D341Med (cell line): ENCODE results near the gene IQSEC3.
"Not testable (repeated sequence)": the region's sequence is repeated elsewhere in the genome, so short reads cannot be mapped to it uniquely, and the experiment has no call there.

Source experiments
- DNase-seq: peaks from one replicate; pipeline ENCODE4 v3.0.0; 2012; ENCODE audit warnings: low spot score

The IQSEC3 gene

DNA sequence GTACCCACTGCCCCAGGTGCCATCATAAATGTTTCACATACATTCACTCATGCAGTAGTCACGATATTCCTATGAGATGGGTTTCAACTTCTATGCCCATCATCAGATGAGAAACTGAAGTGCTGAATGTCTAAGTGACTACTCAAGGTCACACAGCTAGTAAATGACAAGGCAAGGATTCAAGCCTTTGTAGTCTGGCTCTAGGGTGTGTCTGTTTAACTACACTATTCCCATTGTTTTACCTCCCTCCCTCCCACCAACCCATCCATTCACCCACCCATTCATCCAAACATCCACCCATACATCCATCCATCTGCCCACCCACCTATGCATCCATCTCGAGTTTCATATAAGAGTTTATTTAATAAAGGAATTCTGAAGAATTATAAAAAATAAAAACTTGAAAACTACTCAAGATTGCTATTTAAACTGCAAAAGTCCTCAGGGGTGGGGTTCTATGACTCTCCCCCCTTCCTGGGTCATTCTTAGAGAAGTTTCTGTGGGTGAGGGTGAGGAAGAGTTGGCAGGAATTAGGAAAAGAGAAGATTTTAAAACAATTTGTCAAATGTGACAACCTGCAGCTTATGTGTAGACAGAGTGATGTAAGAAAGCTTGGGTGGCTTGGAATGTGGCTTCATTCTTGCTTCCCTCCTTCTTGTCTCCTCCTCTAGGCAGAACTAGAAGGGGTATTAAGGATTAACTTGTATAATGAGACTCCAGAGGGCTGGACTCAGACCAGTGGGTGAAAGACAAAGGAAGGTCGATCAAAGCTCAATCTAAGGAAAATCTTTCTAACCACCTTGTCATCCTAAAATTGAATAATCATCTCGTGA, 13.4 kb upstream of the IQSEC3 start:
- not testable (repeated sequence) for DNase-seq

DNA sequence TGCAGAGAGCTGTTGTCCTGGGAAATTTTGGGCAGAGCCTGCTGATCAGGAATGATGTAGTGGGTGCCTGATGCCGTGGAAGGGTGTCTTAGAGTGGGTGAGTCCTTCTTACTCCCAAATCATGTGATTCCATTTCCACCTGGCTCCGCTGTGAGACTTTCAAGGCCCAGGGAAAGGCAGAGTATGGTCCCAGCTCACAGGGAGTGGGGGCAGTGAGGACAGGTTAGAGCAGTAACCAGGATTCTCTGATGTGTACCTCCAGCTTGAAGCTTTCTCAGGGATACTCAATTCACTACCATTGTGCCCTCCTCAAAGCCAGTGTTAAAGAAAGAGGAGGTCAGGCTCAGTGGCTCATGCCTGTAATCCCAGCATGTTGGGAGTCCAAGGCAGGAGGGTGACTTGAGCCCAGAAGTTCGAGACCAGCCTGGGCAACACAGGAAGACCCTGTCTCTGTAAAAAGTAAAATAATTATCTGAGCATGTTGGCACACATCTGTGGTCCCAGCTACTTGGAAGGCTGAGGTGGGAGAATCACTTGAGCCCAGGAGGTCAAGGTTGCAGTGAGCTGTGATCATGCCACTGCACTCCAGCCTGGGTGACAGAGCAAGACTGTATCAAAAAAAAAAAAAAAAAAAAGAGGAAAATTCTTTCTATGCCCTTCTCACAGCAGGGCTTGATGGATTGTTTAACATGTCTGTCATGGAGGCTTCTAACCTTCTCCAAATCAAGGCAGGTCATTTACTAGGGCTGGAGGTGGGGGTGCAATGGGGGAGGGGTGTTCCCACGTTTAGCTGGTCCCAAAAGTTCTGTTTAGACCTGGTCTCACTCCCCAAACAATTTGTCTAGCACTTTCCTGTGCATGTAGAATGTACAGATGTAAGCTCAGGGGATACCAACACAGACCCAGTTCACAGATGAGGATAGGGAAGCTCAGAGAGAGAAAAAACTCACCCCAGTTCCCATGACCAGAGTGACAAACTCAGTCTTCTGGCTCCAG, 12.5 kb upstream of the IQSEC3 start:
- DNase-seq = peak; percentile 50

DNA sequence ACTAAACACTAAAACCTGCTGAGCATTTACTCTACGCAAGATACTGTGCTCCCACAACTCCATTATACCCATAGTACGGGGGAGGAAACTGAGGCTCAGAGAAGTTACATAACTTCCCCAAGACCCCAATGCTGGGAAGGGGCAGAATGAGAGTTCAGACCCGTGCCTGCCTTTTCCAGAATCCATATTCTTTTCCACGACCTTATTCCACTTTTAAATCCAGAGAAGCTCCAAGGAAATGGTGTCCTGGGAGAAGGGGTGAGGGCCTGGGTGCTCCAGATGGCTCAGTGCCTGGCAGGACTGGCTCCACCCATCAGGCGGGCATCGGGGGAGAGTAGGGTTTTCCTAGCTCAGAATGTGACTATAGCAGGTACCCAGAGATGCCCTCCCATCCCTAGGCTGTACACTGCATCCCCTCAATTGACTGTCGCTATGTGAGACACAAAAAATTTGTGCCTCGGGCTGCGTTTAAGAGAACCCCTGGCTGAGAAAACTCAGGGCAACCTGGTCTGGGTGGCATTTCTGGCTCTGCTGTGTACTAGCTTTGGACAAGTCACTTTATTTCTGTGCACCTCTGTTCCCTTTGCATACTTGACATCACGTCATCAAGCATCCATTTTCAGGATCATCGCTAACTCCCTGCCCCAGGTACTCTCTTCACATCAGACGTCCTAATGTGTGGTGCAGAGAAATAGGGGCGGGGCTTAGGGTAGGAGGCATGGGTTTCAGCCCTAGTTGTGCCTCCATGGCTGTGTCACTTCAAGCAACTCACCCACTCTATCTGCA, 11.6 kb upstream of the IQSEC3 start:
- peak; percentile 59 for DNase-seq

- no peak for DNase-seq
These were observed 9.8 kb upstream of the IQSEC3 start for GRCh38 chr12:56683-57346.

- no peak for DNase-seq
These were observed 9.0 kb upstream of the IQSEC3 start for GRCh38 chr12:57539-57938.

DNA sequence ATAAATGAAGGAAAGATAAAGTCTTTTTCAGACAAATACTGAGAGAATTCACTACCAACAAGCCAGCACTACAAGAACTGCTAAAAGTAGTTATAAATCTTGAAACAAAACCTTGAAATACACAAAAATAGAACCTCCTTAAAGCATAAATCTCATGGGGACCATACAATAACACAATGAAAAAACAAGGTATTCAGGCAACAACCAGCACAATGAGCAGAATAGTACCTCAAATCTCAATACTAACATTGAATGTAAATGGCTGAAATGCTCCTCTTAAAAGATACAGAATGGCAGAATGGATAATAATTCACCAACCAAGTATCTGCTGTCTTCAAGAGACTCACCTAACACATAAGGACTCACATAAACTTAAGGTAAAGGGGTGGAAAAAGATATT, 7.7 kb upstream of the IQSEC3 start:
- no peak for DNase-seq

DNA sequence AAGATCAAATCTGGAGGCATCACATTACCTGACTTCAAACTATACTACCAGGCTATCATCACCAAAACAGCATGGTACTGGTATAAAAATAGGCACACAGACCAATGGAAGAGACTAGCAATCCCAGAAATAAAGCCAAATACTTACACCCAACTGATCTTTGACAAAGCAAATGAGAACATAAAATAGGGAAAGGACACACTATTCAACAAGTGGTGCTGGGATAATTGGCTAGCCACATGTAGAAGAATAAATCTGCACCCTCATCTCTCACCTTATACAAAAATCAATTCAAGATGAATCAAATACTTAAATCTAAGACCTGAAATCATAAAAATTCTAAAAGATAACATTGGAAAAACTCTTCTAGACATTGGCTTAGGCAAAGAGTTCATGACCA, 4.7 kb upstream of the IQSEC3 start:
- DNase-seq = not testable (repeated sequence)

- DNase-seq = not testable (repeated sequence)
These were observed 990 bp upstream of the IQSEC3 start for GRCh38 chr12:65491-66063.

DNA sequence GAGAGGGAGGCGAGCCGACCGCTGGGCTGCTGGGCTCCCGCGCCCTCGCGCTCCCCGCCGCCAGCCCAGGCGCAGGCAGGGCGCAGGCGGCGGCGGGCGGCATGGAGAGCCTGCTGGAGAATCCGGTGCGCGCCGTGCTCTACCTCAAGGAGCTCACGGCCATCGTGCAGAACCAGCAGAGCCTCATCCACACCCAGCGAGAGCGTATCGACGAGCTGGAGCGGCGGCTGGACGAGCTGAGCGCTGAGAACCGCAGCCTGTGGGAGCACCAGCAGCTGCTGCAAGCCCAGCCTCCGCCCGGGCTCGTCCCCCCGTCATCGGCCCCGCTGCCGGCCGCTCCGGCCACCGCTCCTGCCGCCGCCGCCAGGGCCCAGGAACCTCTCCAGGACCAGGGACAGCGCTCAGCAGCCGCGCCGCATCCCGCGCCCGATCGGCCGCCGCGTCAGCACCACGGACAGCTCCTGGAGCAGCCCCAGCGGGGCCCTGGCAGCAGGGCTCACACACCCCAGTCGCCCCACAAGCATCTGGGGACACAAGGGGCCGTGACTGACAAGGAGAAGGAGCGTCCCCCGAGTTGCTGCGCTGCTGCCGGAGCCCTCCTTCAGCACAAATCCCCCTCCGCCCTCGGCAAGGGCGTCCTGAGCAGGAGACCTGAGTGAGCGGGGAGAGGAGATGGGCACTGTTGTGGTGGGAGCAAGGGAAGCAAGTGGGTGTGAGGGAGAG, 376 bp downstream of the IQSEC3 start:
- peak; percentile 82 for DNase-seq

DNA sequence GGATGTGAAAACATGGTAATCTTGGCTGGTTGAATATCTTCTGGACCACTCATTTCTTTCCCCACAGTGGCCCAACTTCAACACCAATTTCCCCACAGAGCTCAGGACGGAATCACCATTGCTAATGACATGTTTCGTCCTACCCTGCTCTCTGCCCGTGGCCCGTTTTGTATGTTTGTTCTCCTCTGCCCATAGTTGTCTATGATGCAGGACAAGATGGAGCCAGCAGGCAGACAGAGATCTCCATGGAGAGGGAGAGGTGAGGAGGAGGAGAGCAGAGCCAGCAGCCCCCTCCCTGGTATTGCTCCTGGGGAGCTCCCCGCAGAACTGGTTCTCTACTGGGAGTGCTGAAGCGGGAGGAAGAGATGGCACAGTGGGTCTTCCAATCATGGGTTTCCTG, 3.1 kb downstream of the IQSEC3 start:
- not testable (repeated sequence) for DNase-seq

DNA sequence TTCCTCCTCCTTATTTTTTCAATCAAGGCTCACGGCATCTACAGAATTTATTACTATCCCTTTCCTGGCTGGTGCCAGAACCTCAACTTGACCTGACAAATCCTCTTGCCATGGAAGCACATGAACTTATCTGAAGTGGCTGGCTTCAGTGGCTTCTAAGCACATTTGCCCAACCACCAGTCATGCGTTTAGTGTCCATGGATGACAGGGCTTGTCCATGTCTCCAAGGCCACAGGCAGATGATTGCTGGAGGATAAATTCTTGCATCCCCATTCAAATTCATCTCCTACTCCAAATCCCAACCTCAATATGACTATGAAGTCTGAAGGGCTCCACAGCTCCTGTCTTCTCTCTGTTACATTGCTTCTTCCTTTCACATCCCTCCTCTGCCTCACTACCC, 4.0 kb downstream of the IQSEC3 start:
- DNase-seq = not testable (repeated sequence)

DNA sequence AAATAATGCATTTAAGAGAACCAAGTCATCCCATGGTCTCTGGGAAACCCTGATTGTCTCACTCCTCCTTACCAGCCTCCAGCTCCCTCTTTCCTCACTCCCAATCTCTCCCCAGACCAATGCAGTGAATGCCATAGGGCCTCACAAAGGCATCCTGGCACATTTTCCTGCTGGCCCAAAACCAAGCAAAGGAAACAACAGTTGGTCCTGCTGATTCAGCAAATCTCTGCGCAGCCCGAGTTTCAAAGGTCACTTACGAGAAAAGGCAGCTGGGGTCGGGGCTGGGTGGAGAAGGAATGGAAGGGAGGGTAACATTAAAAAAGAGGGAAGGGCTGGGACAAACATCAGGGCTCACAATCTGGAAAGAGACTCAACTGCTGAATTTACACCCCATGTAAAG, 5.5 kb downstream of the IQSEC3 start:
- DNase-seq = not testable (repeated sequence)

DNA sequence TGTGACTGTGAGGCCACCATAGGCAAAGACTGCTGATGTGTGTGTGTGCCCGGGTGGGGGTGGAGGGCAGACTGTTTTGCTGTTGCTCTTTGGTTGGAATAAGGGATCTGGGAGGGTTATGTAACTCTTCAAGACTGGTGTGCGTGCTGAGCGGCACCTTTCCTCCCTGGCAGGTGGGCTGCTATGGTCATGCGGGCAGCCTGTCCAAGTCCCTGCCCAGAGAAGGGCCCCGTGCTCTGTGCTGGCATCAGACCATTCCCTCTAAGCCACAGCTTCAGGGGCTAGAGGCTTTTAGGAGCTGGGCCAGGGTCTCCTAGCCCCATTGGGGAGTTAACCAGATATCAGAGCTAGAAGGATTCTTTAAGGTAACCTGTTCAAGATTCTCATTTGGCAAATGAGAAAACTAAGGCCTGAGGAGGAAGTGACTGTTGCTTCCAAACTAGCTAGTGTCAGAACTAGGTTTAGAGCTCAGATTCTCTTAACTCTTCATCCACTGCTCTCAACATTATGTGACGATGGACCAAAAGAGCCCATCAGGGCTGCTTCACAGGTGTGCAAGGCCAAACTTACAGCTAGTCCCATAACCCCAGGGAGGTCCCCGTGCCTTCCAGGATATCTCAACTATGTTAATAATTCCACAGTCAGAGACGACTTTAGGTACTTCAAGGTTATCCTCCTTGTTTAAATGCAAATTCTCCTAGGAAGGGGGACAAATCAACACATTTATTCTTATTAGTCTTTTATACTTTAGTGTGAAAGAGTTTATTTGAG, 8.0 kb downstream of the IQSEC3 start:
- DNase-seq = not testable (repeated sequence)

DNA sequence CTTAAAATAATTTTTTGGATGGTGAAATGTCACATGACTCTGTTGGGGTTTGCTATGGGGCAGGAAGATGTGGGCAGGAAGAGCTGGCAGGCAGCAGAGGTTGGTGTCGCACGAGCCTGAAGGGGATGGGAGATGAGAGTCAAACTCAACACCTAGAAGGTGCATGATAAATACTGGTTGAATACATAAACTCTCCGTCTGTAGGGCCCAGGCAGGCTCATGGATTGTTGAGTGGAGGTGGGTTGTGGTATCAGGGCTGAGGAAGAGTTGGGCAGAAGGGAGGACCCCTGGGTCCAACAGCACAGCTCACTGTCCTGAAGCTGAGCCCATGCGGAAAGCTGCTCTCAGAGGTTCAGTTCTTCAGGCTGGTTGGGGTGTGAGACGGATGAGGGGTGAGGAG, 9.0 kb downstream of the IQSEC3 start:
- not testable (repeated sequence) for DNase-seq

- DNase-seq = not testable (repeated sequence)
These were observed 9.5 kb downstream of the IQSEC3 start for GRCh38 chr12:76102-76501.

GRCh38 chr12:76551-76950, 10.0 kb downstream of the IQSEC3 start:
- DNase-seq = not testable (repeated sequence)

GRCh38 chr12:77101-77719, 10.6 kb downstream of the IQSEC3 start:
- not testable (repeated sequence) for DNase-seq

DNA sequence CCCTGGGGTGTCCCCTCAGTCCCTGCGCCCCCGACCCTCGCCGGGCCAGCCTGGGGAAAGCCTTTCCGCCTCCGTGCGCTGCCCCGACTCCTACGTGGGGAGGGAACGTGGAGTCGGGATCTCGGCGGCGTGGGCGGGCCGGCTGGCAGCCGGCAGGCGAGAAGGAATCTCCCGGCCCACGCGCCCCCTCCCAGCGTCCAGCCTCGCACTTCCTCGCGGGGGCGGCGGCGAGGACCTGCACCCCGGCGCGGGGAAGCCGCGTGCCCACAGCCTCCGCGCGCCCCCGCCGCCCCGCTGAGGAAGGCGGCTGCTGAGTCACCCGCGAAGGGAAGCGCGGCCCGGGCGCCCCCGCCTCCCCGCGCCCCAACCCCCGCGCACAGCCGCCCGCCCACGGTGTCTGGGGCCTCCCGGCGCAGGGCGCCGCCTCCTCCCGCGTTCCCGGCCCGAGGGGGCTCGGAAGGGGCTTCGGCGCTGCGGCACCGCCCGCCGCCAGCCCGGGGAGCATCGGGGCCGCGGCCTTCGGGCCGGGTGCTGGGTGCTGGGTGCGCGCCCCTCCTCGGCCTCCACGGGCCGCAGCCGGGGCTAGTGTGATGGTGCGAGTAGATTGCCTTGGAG, 11.3 kb downstream of the IQSEC3 start:
- peak; percentile 66 for DNase-seq

GRCh38 chr12:78981-79380, 12.4 kb downstream of the IQSEC3 start:
- no peak for DNase-seq
